ENCODE data around the gene TACC2.

TACC2 gene

DNA sequence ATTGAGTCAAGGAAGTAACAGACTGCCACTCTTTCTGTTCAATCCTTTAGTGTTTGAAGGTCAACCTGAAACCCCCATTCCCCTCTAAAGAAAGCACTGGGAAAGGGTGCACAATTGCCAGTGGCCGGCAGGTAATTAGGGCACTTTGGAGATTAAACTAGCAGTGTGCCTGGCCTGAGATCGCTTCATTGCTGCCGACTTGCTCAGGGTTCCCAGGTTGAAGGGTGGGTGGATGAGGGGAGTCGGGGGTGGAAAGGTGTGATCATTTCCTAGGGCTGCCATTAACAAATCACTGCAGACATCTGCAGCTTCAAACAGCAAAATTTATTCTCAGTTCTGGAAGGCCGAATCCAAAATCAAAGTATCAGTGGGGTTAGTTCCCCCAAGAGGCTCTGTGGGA is 265.9 kb downstream of the TACC2 start:
- no peak for DNase-seq

DNA sequence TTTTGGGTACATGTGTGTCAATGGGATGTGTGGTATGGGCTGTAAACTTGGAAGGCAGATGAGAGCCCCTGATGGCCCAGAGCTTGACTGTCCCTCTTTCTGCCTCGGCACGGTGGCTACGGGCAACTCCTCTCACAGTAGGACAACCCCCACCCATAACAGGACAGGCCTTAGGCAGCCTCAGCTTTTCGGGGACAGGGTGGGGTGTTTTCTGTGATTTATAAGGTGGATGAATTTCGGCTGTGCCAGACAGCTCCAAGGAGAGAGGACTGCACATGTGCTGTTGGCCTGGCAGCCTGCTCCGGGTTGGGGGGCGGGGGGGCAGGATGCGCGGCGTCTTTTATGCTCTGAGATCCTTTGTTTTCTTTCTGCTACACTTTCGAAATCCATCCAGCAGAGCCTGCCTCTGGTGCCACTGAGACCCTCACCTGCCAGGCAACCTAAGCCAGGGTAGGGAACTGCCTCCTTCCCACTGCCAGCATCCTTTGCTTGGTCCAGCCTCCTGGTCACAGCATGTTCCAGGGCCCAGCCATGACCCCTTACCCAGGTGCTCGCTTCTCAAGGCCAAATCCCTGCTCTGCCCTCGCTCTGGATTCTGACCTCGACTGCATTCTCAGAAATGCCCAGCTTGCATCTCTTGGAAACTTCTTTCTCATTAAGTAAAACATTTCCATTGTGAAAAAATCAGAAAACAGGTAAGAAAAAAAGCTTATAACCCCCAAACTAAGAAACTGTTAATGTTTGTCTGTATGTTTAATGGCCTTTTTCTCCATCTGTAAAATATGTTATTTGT is 266.7 kb downstream of the TACC2 start:
- DNase-seq, result no peak

DNA sequence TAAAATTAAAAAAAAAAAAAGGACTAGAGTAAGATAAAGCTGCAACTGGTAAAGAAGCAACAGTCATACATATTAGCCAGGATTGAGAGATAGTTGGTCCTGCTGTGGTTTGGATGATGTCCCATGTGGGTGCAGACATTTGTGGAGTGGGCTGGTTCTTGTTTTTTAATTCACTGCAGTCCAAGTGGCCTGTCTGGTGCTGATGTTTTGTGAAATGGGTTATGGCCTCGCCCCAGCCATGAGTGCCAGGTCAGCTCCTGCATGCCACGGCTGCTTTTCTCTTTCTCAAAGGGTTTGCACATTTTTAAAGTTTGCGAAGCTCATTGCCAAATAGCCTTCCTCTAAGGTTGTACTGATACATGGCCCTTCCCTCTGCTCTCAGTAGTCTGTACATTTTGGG is 268.1 kb downstream of the TACC2 start:
- no peak for DNase-seq

DNA sequence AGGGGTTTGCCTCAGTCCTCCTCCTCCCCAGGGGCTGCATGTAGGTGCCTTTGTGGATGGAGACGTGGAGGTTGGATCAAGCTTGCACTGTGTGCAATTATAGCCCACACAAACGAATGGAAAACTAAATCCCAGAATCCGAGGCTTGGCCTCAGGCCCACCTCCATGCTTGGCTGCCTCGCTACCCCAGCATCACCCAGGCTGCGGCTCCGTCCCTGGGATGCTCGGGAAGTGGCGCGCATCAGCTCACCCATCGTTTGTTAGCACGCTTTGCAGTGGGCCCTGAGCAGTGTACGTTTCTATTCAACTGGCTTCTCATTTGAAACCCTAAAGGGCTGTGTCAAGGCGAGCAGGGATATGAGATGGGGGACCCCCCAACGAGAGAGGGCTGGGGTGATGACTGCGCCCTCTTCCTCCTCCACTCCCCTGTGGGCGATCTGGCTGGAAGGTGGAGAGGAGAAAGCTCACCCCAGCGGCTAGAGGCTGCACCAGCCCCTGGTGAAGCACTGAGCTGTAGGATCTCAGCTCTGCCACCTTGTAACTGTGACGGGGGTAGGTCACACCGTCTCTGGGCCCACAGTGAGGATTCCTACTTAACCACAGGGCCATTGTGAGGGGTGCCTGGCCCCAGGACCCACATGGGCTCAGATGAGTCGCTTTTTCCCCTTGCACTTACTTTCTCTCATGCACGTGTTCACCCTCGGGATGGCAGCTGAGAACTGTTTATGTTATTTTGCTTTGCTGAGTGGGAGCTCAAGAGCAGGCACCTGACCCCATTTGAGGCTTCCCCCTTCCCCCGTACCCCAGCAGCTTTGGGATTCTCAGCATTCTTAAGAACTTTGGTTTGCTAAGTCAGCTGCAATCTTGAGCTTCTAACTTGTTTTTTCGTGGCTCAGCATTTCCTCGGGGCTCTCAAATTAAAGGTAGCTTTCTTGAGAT is 269.4 kb downstream of the TACC2 start:
- DNase-seq, result no peak

DNA sequence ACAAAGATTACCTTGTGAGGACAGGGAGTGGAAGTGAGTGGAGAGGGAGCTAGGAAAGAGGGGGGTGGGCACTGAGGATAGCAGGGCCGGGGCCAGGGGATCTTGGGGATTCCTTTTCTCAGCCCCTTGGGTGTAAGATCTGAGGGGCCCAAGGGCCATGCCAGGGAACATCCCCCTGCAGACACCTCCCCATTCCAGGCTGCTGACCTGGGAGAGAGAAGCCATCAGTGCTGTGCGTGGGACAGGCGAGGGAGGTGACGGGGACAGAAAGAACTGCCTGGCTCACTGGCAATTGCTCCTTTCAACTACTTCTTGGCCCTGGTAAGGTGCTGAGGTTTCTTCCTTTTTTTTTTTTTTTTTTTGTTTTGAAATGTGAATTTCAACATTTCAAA is 270.1 kb downstream of the TACC2 start:
- DNase-seq, result no peak

DNA sequence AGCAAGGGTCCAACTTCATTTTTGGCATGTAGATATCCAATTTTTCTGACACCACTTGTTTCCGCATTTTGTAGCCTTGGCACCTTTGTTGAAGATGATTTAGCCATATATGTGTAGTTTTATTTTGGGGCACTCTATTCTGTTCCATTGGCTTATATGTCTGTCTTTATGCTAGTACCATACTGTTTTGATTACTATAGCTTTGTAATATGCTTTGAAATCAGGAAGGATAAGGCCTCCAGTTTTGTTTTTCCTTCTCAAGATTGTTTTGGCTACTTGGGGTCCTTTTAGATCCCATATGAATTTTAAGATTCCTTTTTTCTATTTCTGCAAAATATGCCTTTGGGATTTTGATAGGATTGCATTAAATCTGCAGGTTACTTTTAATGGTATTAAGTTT is 272.6 kb downstream of the TACC2 start:
- DNase-seq, result no peak

DNA sequence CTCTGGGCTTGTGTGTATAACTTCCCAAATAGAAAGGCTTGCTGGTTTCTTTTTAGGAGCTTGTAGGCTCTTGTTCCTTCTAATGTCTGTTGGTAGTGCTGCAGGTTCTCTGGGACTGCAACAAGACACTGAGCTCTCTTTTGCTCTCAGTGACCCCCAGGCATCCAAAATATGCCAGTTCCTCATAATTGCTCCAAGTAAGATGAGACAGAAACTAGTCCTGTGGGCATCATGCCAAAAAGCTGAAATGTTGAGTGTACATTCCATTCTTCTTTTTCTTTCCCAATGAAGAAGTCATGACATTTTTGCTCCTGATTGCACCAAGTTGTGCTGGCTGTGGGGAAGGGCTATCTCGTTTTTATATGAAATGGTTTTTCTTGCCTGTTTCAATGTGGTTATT is 275.0 kb downstream of the TACC2 start:
- no peak for DNase-seq

DNA sequence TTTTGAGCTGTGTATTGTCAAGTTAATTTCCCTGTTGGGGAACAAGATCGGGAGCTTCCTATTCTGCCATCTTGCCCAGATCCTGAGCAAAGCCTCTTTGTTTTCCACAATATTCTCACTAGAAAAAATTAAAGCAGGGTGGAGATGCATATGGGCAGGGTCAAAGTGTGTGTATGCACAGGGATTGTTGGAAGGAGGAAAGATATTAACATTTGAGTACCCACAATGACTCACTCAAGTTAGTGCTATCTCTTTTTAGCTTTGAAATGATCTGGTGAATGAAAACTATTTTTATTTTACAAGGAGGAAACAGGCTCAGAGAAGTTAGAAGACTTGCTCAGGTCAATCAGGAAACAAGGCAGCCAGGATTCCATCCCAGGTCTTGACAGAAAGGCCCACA is 275.5 kb downstream of the TACC2 start:
- DNase-seq, result no peak

DNA sequence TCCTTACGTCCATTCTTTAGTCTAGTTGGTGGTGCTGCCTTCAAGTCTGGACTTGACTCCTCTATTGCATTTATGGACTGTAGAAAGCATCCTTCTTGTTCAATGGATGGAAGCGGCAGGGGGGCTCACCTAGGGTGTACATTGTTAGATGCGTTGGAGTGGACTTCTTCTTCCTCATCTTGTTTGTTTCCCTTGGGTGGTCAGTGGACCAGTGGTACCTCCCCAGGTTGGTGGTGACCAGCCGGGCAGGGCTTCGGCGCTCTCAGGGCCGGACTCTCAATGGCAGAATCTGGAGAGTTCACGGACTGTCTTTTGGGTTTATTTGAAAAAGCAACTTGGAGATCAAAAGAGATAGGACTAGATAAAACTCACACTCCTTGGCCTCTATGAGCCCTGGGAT is 276.0 kb downstream of the TACC2 start:
- DNase-seq, result no peak

DNA sequence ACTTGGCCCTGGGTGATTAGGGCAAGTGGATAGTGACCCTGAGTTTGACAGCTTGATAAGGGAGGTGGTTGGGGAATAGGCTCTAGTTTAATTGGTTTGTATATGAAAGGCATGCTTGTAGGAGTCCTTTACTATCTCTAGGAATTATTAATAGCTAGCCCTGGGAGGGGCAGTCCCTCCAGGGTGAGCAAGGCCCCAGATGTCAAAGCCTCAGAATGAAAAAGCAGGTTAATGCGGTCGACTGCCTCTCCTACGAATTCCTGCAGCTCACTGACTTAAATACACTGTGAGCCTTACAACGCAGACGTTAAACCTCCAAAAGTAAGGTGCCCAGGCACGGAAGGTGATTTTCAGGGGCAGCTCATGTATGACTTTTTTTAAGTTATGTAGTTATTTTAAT is 276.9 kb downstream of the TACC2 start:
- no peak for DNase-seq

DNA sequence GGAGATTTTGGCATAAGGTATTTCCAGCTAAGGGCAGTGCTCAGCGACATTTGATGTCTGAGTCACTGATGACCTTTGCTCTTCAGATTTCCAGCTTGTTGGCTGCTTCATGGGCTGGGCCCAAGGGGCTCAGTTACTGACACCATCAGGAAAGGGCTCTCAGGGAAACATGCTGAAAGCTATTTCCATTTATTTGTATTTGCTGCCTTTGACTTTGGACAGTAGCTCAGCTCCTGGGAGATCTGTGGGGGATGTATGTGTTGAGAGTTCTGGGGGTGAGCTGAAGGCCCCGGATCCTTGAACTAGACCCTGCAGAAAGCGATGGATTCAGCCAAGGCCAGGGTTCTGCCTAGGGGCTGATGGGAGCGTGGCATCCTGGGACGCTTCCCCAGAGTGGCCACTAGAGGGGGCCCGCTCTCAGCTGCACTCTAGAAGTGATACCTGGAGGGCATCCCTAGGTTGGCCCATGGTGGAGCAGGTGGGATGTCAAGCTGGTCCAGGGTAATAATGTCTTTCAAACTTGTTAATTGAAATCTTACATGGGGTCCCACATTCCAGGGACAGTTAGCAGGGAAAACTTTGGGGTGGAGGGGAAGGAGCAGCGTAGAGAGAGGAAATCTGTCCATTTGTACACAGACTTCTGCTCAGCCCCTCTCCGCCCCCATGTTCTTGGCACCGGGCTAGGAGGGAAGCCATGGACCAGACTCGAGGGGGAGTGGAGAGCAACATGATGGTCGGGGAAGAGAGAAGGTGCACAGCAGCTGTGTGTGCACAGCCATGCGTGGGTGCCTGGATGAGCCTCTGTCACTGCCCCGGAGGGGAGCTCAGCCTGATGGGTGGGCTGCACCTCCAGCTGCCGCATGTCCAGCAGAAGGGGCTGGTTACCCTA is 279.1 kb downstream of the TACC2 start:
- no peak for DNase-seq

DNA sequence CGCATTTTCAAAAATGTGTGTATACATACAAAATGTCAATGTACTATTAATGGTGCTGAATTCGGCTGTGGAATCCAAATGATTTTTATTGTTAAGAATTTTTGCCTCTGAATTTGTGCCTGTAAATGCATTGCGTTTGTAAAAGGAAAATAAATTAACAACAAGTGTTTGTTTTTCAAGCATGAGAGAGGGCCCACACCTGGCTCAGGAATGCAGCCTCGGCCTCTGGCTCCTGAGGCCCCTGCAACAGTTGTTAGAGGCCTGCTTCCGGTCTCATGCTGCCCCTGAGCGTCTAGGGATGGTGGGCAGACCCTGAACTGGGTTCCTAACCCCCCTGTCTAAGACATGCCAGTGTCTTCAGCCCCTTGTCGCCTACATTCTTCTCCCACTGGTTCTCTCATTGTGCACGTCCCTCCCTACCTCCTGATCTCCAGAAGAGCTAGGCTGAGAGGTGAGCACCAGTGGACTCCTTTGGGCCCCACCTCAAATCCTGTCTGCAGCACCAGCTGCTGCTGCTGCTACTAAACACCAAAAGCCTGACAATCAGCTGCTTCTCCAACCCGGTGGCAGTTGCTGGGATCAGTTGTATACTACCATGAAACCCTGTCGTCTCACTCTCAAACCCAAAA is 280.2 kb downstream of the TACC2 start:
- no peak for DNase-seq

DNA sequence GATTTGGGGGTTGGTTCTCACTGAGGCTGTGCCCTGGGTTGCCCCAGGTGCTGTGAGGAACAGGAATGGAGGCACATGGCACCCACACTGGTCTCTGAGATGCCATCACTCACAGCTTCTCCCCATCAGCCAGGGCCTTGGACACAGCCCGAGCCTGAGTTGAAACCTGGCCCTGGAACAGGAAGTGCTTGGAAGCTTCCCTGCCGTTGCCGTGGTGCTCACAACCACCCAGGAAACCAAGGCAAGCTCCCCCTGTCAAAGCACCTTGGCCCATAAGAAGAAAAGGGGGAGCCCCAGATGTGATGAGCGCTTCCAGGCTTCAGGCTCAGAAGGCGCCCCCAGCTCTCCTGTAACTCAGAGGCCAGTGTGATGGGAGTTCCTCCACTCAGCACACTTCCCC is 282.1 kb downstream of the TACC2 start, which contains the start of gene BTBD16:
Gene BTBD16 (plus strand): TSS at position 221 of the 400 bp plus-strand sequence. CDS start 3,786 bp downstream, outside the sequence.
- DNase-seq, result no peak

DNA sequence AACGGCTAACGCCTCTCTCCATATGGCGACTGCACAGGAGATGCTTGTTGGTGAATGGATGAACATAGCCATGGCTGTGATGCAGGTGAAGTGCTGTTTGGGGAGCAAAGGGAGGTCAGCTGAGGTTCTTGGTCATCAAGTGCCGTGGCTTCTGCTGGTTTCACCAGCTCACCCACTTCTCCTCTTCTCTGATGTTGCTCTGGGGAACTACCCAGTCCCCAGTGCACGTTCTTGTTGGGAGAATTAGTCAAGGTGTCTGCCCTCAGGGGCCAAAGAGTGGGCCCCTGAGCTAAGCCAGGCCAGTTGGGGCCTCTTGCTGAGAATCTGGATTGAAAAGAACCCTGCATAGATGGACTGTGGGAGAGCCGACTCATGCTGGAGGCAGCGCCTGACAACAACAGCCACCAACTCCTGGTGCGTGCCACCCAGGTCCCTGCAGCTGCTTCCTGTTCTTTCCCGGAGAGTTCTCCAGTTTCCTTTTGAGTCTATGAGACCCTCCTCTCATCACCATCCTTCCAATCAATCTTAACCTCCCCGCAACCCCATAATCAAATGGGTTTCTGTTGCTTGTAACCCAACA is 285.1 kb downstream of the TACC2 start:
- DNase-seq, result no peak

DNA sequence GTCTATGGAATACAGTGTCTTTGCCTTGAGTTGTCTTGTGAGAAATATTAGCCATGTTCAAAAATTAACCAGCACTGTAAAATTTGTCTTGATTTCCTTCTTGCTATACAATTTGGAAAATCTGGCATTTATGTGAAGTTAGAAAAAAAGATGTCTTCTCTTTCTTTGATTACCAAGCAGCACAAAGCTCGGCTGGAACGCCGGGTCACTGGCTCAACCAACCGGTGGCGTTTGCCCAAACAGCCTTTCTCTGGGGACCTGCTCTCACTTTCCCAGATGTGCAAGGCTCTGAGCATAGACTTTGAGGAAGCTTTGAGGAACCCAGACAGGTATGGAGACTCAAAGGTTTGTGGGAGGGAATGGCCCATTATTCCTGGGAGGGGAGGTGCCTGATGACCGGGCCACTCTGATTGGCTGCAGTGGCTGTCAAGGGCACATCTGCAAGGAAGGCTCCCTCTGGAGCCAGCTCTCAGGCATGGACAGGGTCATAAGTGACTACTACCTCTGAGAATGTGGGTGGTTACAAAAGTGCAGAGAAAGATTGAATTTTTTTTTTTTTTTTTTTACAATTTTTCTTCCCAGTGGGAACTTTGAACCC is 287.7 kb downstream of the TACC2 start:
- no peak for DNase-seq

DNA sequence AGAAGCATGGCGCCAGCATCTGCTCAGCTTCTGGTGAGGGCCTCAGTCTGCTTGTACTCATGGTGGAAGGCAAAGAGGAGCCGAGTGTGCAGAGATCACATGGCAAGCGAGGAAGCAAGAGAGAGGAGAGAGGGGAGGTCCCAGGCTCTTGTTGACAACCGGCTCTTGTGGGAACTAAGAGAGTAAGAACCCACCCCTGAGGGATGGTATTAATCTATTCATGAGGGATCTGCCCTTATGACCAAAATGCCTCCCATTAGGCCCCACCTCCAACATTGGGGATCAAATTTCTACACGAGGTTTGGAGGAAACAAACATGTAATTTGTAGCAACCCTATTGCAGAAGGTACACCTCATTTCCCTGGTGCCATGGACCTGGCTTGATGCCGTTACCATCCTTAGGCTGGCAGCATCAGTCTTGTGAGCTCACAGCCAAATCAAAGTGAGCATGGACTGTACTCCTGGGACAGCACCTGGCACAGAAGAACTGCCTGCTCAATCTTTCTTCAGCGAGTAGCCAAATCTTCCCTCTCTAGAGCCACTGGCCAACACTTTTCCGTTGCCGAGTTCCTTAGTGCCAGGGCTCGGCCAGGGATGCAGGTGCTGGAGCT is 288.7 kb downstream of the TACC2 start:
- DNase-seq, result no peak

DNA sequence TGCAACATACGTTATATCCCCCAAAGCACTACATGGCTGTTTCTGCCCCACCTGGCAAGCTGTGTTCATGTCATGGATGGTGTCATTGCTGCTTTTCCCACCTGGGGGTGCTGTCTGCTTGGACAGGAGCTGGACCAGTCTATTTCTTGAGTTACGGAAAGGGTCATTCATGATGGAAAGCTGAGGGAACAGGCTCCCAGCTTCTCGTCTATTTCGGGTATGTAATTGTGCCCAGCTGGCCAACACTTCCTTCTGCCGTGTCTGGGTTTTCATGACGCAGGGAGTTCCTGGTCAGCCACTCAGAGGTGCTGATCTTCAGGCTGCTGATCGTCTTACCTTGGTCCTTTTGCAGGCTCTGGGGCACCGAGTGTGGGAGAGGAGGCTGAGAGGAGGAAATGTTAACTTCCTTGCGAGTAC is 290.8 kb downstream of the TACC2 start:
- DNase-seq, result no peak

DNA sequence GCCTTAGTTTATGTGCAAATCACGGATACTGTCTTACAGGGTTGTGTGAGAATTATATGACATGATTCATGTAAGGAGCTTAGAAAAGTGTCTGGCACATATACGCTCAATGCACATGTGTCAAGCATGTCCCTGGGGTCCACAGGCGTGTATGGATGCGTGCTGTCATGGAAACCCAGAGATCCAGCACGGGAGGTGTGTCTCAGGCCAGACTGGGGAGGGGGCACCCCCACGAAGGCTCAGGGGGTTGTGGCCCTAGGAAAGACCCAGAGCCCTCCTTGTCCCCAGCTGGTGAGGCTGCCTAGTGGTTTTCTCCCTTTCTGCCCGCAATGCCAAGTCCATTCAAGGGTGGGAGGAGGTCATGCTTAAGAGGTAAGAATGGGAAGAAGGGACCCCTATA is 291.2 kb downstream of the TACC2 start:
- DNase-seq, result no peak

DNA sequence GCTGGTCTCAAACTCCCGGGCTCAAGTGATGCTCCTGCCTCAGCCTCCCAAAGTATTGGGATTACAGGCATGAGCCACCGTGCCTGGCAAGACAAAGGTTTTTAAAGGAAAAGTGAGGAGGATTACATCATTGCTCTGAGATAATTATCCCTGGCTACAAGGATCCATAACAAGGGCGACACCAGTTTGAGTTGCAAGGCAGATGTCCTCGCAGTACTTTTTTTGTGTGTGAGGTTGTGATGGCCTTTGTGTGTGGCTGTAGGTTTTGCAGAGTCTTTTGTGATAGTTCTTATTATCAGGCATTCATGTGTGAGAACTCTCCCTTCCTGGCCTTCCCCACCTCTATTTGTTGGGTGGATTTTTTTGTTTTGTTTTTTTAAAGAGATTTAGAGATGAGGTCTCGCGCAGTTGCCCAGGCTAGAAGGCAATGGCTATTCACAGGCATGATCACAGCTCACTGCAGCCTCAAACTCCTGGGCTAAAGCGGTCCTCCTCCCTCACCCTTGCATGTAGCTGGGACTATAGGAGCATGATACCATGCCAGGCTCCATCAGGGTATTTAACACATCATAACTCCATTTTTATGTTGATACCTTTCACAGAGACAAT is 292.2 kb downstream of the TACC2 start:
- no peak for DNase-seq

DNA sequence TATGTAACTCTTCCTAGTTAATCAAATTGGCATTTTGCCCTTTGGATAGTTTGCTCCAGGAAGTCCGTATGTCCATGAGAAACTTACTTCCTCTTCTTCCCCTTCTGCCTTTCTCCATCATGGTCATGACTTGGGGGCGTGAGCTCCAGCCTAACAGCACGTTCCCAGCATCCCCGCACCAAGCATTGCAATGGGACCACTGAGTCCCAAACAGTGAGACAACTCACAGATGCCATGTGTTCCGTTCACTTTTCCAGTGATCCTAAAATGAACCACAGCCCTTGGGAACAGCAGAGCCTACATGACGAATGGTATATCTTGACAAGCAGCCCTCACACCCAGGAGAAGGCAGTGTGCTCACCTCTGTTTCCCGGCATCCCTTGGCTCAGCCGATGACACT is 292.8 kb downstream of the TACC2 start:
- DNase-seq, result no peak

DNA sequence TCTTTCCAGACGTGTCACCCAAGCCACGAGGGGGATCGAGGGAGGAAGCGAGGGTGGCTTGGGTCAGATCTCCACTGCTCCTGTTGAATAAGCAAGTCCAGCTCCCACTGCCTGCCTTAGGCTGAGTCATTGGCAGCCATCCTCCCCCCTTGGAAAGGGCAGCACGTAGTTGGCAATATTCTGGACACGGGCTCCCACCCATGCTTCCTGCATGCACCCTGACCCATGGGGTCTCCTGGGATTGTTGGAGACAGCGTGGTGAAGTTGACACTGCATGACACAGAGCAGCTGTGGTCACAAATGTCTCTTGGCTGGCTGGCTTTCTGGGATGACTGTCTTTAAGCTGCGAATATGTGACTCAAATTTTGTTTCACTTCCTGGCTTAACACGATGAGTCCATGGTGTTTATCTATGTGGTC is 293.3 kb downstream of the TACC2 start:
- DNase-seq, result no peak
